ENCODE measurements around the gene IGFN1. TPM values are rescaled to one million over a fixed set of nuclear protein-coding genes. Genes with fewer than 3 reads are reported as not detected.

IGFN1 gene
- total and polyA plus RNA-seq, 10 of the 15 experiments (the other 5 are each of a cell fraction or from before 2014, with no cell fraction given) = not detected

- CTCF ChIA-PET = no interaction called here
- WGBS (ENCODE audit: insufficient coverage, insufficient replicate concordance, low lambda C conversion rate, missing lambda C conversion rate) = 0% methylated on average over 1 of the region's 1 CpG
These were observed 10.5 kb upstream of the IGFN1 start for GRCh38 chr1:201180141-201180540.

GRCh38 chr1:201180901-201181300, 9.7 kb upstream of the IGFN1 start:
- TF ChIP-seq ZBTB4 (CRISPR knock-in tag; IDR thresholded peaks at IDR 0.05) (no peak), CHD4 (IDR thresholded peaks at IDR 0.05) (no peak), STAT3 (IDR thresholded peaks at IDR 0.05; ENCODE audit: low read depth, low read length) (no peak), MYB (IDR thresholded peaks at IDR 0.05; ENCODE audit: borderline replicate concordance, low read depth, low read length) (no peak), BCL3 (IDR thresholded peaks at IDR 0.05; ENCODE audit: borderline replicate concordance, insufficient read depth, low read depth, low read length, poor library complexity, severe bottlenecking) (no peak), PML (IDR thresholded peaks at IDR 0.05; ENCODE audit: low read length) (no peak), KDM1A (IDR thresholded peaks at IDR 0.05; ENCODE audit: borderline replicate concordance) (no peak), KLF5 (IDR thresholded peaks at IDR 0.05; ENCODE audit: partially characterized antibody) (no peak), NRF1 (conservative IDR thresholded peaks at IDR 0.05; ENCODE audit: low read depth, low read length) (no peak), BCL11A (IDR thresholded peaks at IDR 0.05; ENCODE audit: low read depth, low read length) (no peak), HSF1 (IDR thresholded peaks at IDR 0.05; ENCODE audit: low read depth, low read length) (no peak), CBX3 (IDR thresholded peaks at IDR 0.05; ENCODE audit: borderline replicate concordance, low read depth) (no peak), FOXK2 (IDR thresholded peaks at IDR 0.05) (no peak)
- no TSS peak for BruUV-seq (replicated peaks)
- FAIRE-seq (no peak), ATAC-seq (no peak), DNase-seq (ENCODE audit: low read depth, low spot score) (no peak)
- ChIA-PET SMC1A (ENCODE audit: uncharacterized antibody, unreplicated experiment) (no interaction called here), POLR2A (no interaction called here), CTCF (no interaction called here), RAD21 (ENCODE audit: unreplicated experiment) (no interaction called here)
- no peak overlapping the region for H3K27ac ChIP-seq (ENCODE audit: control insufficient read depth, insufficient read depth)
- no peaks in the 10 kb centered on the region for H3K36me3 ChIP-seq (ENCODE audit: control insufficient read depth in 2 of 2, insufficient read depth in 2 of 2, low read length in 1 of 2)
- H3K27me3 ChIP-seq (replicated peaks in 1 of 2; ENCODE audit: control insufficient read depth in 2 of 2, insufficient read depth in 2 of 2, low read length in 1 of 2) = peaks cover 2% of the 10 kb centered on the region in 2 experiments
- no peaks in the 10 kb centered on the region for H3K79me2 ChIP-seq (ENCODE audit: control insufficient read depth, insufficient read depth, low read length)
- in situ Hi-C loops (cut with MboI) (no loop called here), intact Hi-C loops (cut with micrococcal nuclease; ENCODE audit: unreplicated experiment) (no loop called here)
- no peaks in the 10 kb centered on the region for H3K9me3 ChIP-seq (replicated peaks; ENCODE audit: control insufficient read depth, insufficient read depth, low read length)
- H2AFZ ChIP-seq (ENCODE audit: control insufficient read depth, low read depth, low read length) = no peak overlapping the region
- H3K9ac ChIP-seq (ENCODE audit: control insufficient read depth, insufficient read depth, low read length) = no peak overlapping the region
- H3K4me3 ChIP-seq = no peak overlapping the region
- H4K20me1 ChIP-seq (ENCODE audit: control insufficient read depth, insufficient read depth) = no peaks in the 10 kb centered on the region
- H3K4me2 ChIP-seq (ENCODE audit: control insufficient read depth, insufficient read depth) = no peak overlapping the region
- WGBS (ENCODE audit: insufficient coverage, insufficient replicate concordance, low lambda C conversion rate, missing lambda C conversion rate) = 73% methylated on average over 6 of the region's 6 CpGs
- H3K4me1 ChIP-seq (ENCODE audit: control insufficient read depth, insufficient read depth, low read length) = no peaks in the 10 kb centered on the region

More at GRCh38 chr1:201180141-201180540, 10.5 kb upstream of the IGFN1 start:
- no peak overlapping the region for H3K4me3 ChIP-seq
- no peaks in the 10 kb centered on the region for H3K9me3 ChIP-seq (replicated peaks; ENCODE audit: control insufficient read depth, insufficient read depth, low read length)
- no TSS peak for BruUV-seq (replicated peaks)
- POLR2A ChIA-PET = no interaction called here
- intact Hi-C loops (cut with micrococcal nuclease; ENCODE audit: unreplicated experiment) (no loop called here), in situ Hi-C loops (cut with MboI) (no loop called here)
- no peak for DNase-seq (ENCODE audit: low read depth, low spot score)
- H3K27ac ChIP-seq (ENCODE audit: control insufficient read depth, insufficient read depth) = no peak overlapping the region
- FAIRE-seq = no peak
- H3K36me3 ChIP-seq (ENCODE audit: control insufficient read depth in 2 of 2, insufficient read depth in 2 of 2, low read length in 1 of 2) = no peaks in the 10 kb centered on the region
- H3K79me2 ChIP-seq (ENCODE audit: control insufficient read depth, insufficient read depth, low read length) = no peaks in the 10 kb centered on the region
- H3K4me1 ChIP-seq (ENCODE audit: control insufficient read depth, insufficient read depth, low read length) = no peaks in the 10 kb centered on the region
- no peak overlapping the region for H3K9ac ChIP-seq (ENCODE audit: control insufficient read depth, insufficient read depth, low read length)
- SMC1A ChIA-PET (ENCODE audit: uncharacterized antibody, unreplicated experiment) = no interaction called here
- H3K4me2 ChIP-seq (ENCODE audit: control insufficient read depth, insufficient read depth) = no peak overlapping the region
- no peaks in the 10 kb centered on the region for H4K20me1 ChIP-seq (ENCODE audit: control insufficient read depth, insufficient read depth)
- H3K27me3 ChIP-seq (replicated peaks in 1 of 2; ENCODE audit: control insufficient read depth in 2 of 2, insufficient read depth in 2 of 2, low read length in 1 of 2) = peaks cover 2% of the 10 kb centered on the region in 2 experiments
- no peak for ATAC-seq
- RAD21 ChIA-PET (ENCODE audit: unreplicated experiment) = no interaction called here
- no peak overlapping the region for H2AFZ ChIP-seq (ENCODE audit: control insufficient read depth, low read depth, low read length)
- no peak for TF ChIP-seq BMI1 (IDR thresholded peaks at IDR 0.05; ENCODE audit: borderline replicate concordance)
- TF ChIP-seq IKZF1 (conservative IDR thresholded peaks at IDR 0.05) = no peak

Data from GM12878 (cell line).